SKM-1 (cell line): ENCODE results near the gene RARA.

Experiments used
- DNase-seq: peaks from one replicate; lab custom pipeline; 2025; ENCODE audit not compliant: unreplicated experiment; lab: John Stamatoyannopoulos, UW

The RARA gene

DNA sequence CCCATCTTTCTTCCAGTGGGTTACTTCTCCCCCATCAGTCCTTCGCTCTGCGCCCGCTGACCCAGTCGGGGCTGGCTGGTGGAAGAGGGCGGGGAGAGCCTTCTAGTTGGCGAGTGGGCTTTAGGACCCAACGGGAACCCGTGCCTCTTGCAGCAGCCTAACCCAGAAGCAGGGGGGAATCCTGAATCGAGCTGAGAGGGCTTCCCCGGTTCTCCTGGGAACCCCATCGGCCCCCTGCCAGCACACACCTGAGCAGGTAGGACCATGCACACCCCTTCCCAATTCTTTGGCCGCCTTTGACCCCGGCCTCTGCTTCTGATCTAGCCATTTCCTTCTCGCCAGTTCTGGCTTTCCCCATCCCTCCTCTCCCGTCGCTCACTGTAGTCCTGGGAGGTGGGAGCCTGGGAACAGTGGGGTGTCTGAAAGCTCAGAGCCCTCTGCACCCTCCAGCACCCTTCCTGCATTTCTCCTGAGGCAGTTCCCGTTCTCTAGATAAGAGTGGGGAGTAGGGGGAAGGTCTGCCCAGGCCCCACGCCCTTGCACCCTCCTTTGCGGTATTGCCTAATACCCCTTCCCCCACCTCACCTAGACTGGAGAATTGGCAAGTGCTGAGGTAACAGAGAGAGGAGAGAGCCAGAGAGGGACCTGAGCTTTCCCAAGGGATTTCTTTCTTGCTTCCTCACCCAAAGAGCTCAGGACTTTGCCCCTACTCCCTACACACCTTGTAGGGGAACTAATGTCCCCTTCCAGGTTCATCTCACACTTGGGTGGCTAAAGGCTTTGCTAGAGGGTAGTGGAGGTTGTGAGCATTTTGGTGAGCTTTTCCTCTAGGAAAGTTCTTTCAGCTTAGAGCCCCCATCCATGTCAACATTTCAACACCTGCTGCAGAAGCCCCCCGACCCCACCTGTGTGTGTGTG is at the start of gene RARA:
TSS of gene RARA (plus strand) at position 150 of the 918 bp plus-strand sequence. CDS start 22,039 bp downstream, outside the sequence.
- DNase-seq = no peak

DNA sequence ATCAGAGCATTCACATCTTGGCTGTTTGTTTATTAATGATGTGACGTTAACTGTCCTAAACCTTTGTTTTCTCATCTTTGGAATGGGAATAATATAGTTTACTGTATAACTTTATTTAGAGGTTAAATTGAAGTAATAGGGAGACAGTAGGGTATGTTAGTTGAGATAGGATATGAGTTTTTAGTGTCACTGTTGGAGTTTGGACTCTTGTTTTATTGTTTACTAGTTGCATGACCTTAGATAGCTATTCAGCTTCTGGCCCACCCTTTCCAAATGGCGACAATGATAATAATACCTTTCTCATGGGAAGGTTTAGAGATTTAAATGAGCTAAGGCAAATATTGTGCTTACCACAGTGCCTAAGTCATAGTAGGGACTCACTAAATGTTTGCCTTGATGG is 49.5 kb upstream of the RARA start:
- no peak for DNase-seq

DNA sequence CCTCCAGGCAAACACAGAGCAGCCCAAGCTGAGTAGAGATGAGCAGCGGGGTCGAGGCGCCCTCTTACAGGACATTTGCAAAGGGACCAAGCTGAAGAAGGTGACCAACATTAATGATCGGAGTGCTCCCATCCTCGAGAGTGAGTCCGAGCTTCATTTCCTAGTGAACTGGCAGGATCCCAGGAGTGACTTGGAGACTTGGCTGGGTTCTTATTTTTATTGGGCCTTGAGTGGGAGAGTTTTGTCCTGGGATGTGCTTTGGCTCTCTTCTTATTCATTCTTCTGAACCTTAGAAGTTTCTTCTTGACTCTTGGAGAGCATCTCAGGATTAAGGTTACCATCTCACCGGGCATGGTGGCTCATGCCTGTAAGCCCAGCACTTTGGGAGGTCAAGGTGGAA is 48.5 kb upstream of the RARA start:
- no peak for DNase-seq

DNA sequence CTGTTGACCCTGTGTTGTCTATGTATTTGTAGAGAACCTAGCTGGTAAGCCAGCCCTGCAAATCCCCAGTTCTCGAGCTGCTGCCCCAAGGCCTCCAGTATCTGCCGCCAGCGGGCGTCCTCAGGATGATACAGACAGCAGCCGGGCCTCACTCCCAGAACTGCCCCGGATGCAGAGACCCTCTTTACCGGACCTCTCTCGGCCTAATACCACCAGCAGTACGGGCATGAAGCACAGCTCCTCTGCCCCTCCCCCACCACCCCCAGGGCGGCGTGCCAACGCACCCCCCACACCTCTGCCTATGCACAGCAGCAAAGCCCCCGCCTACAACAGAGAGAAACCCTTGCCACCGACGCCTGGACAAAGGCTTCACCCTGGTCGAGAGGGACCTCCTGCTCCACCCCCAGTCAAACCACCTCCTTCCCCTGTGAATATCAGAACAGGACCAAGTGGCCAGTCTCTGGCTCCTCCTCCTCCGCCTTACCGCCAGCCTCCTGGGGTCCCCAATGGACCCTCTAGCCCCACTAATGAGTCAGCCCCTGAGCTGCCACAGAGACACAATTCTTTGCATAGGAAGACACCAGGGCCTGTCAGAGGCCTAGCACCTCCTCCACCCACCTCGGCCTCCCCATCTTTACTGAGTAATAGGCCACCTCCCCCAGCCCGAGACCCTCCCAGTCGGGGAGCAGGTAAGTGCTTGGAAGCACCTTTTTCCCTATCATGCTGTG is 44.4 kb upstream of the RARA start:
- DNase-seq = no peak

DNA sequence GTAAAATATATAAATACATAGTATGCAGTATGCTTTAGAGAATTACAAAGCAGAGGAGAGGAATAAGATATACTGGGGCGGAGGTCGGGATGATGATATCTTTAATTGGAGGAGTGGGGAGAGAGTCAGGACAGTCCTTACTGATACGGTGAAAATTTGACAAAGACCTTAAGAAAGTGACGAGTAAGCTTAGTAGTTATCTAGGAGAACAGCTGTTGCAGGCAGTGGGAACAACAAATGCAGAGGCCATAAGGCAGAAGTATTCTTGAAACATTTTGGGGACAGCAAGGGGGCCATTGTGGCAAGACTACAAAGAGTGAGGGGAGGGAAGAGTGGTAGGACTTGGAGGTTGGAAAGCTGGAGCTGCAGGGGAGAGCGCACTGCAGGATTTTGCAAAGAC is 43.6 kb upstream of the RARA start:
- DNase-seq = no peak

DNA sequence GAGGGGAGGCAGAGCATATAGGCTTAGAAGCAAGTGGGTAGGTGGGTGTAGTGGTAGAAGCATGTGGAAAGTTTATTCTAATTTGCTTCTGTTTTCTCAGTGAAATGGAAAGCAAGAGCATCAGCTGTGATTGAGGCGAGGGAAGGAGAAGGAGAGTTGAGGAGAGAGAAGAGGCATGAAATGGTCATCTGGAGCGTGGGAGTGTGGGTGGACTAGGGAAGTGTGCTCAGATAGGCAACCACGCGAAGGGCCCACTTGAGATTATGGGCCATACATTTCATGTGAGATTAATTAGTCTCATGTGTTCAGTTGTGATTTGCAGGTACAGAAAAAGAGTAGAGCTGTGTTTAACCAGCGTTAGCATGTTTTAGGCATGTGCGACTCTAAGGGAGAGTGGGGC is 42.1 kb upstream of the RARA start:
- DNase-seq = no peak

DNA sequence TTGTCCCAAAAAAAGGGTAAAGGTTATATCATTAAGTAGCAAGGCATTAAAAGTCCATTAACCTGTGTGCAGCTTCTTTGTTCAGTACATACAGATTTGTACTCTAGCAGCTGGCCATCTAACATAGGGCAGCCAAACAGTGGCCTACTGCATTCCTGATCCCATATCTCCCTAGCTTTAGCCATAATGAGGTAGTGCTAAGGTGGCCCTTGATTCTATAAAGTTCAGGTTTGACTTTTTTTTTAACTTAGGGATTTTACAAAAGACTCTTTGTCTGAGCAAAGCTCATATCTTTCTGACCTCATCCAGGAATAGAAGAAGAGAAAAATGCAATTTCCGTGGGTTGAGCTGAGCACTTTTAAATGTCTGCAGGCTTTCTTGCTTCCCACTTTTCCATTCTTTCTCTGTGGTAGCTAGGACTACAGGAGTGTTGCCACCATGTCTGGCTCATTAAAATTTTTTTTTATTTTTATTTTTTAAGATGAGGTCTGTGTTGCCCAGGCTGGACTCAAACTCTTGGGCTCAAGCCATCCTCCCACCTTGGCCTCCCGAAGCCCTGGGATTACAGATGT is 40.8 kb upstream of the RARA start:
- no peak for DNase-seq

DNA sequence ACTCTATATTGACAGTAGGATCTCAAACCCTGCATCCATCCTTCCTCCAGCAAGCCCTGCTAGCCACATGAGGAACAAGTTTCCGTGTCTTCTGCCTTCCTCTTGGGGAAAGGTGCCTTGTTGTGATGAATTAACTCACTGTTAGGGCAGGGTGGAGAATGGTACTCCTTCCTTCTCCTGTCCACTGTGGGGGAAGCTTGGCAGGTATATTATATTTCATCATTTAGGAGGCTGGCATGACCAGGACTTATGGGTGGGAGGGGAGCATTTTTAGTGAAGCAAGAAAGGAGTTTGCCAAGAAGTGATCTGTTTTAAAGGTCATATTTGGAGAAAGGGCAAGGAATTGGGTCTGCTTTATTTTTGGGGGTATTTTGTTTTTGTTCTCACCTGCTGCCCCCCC is 30.6 kb upstream of the RARA start:
- no peak for DNase-seq

DNA sequence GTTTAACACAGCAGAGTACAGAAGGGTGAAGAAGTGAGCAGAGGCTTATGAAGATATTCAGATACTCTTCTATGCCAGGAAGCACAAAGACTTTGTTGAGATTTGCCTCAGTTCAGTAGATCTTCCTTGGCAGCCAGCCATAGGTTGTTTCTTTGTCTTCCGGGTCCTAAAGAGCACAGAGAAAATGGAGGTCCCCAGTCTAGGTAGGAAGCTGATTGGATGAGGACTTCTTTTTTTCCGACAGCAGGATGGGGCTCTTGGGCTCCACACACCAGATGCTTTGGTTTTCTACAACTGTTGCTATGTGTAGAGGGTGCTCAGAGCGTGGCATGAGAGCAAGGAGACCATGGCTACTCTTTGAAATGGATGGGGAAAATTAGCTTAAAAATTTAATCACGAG is 29.6 kb upstream of the RARA start:
- DNase-seq = no peak

DNA sequence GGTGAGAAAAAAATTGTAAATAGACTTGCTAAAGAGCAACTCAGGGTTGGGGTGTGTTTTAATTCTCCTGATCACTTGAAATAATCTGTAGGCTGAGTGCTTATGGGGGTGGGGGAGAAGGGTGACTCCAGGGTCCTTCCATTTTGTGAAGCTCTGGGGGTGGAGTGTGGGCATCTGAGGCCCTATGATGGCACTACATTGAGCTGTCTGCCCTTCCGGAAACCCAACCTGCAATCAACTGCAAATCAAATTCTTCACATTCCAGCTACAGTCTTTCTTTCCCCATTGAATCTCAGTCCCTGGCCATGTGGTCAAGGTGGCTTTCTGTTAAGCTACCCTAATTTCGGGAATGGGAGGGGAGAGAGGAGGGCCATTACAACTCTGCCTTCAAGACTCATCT is 27.3 kb upstream of the RARA start:
- no peak for DNase-seq

DNA sequence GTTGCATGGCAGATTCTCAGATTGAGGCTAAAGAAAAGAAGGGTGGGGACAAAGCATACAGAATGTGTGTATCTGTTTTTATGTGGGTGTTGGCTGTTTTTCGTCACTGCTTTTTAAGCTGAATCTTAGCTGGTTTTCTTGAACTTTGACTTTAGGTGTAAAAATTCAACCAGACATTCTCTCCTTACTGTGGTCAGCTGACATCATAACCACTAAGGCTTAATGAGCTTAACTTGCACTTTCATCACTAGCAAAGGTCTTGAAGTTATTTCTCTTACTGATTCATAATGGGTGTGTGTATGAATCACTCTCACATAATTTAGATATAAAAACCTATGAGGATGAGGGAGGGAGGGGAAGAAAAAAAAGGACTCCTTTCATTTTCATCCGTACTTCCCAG is 25.3 kb upstream of the RARA start:
- no peak for DNase-seq

DNA sequence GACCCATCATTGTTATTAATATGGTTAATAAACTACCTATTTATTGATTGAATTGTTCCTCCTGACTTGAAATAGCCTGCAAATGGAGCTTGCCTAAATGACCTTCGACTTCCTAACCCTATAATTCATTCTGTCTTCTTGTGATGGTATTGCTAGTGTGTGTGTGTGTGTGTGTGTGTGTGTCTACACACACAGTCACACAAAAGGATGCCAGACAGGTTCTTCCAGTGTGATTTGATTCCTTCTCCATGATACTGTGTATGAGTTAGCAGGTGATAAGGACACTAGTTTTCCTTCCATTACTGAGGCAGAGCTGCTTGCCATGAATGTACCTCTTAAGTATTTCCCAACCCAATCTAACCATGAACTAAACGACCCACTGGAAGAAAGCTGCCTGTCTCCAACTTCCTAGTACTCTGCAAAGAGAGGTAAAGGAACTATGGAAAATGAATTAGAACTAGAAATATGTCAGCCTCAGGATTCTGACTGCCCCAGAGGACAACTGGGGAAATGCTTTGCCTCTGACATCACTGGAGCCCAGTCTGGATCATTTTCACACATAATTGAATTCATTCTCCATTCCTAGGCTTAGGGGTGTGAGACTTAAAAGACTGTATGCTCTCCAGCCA is 24.8 kb upstream of the RARA start:
- no peak for DNase-seq

DNA sequence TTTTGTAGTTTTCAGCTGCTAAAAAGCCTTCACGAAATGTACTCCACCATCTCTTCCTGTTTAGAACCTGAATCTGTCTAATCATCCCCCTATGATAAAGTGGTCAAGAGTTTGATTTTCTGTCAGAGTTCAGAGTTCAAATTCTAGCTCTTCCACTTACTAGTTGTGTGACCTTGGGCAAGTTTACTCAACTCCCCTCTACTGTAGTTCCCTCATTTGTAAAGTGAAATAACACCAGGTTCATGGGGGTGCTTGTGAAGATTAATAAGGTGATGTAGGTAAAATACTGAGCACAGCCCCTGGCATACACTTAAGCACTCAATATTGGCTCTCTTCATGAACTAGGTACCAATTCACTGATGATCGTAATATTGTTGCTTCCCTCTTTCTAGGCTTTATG is 22.5 kb upstream of the RARA start:
- no peak for DNase-seq

DNA sequence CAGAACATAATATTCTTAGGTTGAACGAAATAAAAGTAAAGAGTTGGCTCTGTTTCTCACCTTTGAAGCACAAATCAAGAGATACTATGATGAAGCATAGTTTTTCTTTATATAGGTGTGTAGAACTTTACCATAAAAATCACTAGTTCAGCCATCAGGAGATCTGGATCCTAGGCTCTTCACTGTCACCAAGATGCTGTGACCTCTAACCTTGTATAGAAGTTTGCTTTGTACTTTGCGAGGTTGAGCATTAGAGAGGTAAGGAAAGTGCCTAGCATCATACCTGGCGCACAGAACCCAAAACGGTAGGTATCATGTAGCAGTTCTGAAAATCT is 21.9 kb upstream of the RARA start:
- DNase-seq = no peak

DNA sequence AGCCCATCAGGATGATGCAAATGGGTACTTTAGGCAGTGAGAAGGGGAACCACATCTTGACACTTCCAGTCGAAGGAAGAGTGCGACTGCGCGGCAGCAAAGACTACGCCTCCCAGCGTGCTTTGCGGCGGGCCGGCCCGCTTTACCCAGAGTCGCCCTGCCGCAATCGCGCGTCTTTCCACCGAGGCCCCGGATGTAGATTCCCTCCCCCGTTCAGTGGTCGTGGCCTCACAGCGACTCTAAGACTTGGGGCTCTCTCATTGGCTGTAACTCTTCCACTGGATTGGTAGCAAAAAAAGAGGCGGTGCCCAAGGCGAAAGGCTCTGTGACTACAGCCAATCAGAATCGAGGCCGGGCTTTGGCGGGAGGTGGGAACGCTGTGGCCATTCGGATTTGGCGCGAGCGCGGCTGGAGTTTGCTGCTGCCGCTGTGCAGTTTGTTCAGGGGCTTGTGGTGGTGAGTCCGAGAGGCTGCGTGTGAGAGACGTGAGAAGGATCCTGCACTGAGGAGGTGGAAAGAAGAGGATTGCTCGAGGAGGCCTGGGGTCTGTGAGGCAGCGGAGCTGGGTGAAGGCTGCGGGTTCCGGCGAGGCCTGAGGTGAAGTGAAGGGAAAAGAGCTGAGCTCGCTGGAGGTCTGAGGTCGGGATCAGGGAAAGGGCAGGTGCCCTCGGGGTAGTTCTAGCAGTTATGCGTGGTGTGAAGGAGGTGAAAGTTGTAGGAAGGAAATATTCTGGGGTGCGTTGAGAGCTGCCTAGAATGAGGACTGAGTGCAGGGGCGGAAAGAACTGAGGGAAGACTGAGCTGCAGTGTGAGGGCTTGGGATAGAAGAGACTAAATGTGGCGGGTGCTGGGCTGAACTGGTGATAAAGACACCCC is 21.2 kb upstream of the RARA start, which contains the start of gene CDC6:
TSS of gene CDC6 (plus strand) at position 386 of the 876 bp plus-strand sequence. CDS start 1,542 bp downstream, outside the sequence.
- peak; percentile 98 for DNase-seq

DNA sequence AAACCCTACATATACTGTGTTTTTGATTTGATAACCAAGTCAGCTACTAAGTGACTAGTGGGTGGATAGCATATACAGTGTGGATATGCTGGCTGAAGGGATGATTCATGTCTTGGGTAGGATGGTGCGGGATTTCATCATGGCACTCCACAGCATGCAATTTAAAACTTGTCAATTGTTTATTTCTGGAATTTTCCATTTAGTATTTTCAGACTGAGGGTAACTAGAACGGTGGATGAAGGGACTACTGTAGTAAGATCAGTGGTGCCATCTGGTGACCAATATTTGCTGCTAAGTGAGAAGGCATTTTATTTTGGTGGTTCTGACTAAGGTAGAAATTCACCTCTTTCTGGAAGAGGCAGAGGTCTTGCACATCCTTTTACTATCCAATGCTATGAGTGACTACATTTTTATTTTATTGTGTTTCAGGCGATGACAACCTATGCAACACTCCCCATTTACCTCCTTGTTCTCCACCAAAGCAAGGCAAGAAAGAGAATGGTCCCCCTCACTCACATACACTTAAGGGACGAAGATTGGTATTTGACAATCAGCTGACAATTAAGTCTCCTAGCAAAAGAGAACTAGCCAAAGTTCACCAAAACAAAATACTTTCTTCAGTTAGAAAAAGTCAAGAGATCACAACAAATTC is 18.2 kb upstream of the RARA start:
- peak; percentile 43 for DNase-seq

DNA sequence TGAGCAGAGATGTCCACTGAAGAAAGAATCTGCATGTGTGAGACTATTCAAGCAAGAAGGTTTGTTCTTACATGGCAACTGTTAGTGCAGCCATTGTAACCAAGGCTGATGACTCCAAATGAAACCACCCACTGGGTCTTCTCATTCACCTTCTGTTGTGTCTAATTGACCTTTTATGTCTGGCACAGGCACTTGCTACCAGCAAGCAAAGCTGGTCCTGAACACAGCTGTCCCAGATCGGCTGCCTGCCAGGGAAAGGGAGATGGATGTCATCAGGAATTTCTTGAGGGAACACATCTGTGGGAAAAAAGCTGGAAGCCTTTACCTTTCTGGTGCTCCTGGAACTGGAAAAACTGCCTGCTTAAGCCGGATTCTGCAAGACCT is 17.7 kb upstream of the RARA start:
- DNase-seq = no peak

DNA sequence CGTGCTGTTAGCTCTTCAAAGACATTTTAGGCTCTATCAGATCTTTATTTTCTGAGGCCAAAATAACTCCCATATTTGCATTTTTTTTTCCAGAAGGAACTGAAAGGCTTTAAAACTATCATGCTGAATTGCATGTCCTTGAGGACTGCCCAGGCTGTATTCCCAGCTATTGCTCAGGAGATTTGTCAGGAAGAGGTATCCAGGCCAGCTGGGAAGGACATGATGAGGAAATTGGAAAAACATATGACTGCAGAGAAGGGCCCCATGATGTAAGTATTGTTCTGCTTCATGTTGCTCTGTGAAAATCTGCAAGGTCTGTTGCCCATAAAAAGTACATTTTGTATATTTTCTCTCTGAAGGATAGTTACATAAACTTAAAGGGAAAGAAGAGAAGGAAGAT is 15.6 kb upstream of the RARA start:
- DNase-seq = no peak

DNA sequence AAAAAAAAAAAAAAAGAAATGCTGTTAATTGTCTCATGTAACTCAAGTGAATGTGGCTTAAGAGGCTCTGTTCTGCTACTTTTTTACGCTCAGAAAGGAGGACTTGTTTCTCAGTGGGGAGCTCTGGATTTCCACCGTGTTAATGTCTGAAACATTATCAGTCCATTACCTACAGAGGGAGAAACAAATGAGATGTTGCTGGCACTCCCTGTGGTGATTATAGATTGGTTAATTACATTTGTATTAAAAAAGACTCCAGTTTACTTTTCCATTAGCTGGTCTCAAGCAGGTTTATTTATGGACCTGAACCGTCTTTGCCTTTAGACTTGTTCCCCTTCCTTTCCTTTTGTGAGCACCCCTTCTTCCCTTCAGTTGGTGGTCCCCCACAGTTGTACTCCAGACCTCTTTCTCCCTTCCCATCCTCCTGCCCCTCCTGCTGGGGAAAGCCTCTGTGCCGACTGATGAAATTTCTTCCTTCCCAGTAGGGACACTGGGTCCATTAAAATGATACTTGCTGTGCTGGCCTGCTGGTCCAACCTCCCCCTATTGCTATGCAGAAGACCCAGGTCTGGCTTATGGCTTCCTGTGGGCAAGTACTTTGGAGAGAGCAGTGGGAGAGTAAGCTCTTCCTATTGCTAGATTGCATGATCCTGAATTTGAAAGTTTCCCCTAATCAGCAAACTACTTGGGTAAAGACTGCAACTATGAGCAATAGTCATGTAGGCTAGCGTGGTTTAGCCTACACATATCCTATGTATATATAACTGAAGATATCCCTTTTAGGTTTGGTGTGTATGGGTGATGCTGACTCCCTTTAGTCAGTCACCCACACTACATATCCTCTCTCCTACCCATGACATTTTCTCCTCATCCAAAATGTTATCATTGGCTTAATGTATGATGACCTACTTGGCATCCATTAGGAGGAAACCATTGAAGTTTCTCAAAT is 13.2 kb upstream of the RARA start:
- DNase-seq = no peak
